GM19468 (cell line): Measurements from ENCODE around the gene BAHCC1.

Experiments used
- ATAC-seq: cut with Tn5 transposase; IDR thresholded peaks from one replicate; pipeline ENCODE4 v1.9.1; 2021; ENCODE audit warnings: mild to moderate bottlenecking, moderate library complexity, moderate number of reproducible peaks; ENCODE audit not compliant: unreplicated experiment; ENCODE audit errors: extremely low read depth

Gene BAHCC1

GRCh38 chr17:81385320-81386111 is 9.7 kb upstream of the BAHCC1 start:
- no peak for ATAC-seq

GRCh38 chr17:81386141-81386645 is 9.1 kb upstream of the BAHCC1 start:
- ATAC-seq: no peak

GRCh38 chr17:81386646-81387099 is 8.6 kb upstream of the BAHCC1 start:
- no peak for ATAC-seq

DNA sequence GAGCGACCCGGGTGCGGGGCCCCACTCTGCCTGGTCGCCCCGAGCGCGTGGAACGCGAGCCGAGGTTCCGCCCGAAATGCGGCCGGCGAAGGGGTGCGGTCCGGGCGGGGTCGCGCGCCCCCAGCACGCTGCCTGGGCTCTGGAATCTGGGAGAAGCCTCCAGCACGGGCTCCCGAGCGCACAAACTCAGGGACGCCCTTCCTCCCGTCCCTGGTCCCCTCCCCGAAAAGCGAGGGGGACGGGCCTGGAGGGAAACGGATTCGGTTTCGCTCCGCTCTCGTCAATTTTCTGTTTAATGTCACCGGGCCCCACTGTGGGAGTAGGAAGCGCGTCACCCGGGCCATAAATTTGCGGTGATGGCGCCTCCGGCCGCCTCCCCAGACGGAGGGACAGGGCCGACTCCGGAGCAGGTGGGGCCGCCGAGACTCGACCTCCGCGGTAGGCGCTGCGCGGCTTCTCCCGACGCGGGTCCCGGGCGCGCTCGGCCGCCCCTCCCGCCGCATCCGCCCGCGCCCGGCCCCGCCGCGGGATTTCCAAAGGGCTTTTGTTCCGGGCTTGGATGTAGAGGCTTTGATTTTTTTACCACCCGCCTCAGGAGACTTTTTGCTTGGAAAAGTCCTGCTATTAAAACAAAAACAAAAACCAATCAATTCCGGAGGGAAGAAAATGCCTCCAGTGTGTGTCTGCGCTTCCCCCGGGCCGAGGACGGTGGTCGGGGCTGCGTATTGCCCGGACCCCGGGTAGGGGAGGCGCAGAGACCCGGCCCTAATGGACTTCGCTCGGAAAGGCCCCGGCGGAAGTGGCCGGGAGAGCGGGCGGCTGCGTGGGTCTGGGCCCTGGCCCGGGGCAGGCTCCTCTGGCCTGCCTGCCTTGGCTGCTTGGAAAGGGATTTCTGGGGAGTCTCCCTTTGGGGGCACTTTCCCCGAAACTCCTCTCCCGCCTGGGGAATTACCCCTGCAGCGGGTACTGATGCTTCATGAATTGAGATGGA is 7.9 kb upstream of the BAHCC1 start:
- ATAC-seq: no peak

DNA sequence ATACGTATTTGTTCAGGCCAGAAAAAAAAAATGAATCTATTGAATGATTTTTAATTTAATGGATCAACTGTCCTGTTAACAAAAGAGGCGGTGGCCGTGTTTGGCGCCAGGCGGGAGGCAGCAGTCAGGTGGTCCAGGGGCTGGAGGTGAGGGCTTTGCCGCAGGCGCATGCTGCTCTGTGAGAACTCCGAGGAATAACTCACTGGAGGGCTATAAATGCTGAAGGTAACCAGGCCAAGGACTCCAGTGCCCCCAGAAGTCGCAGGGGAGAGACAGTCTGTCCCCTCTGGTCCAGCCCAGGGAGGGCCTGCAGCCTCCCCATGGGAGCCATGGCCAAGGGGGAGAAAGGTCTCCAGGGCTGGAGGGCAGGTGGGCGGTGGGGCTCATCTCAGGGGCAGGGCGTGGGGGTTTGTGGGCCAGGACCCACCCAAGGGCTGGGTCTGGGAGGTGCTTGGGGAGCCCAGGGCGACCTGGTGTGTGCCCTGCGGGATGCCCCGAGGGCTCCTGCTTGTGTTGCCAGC is 7.1 kb upstream of the BAHCC1 start:
- no peak for ATAC-seq

DNA sequence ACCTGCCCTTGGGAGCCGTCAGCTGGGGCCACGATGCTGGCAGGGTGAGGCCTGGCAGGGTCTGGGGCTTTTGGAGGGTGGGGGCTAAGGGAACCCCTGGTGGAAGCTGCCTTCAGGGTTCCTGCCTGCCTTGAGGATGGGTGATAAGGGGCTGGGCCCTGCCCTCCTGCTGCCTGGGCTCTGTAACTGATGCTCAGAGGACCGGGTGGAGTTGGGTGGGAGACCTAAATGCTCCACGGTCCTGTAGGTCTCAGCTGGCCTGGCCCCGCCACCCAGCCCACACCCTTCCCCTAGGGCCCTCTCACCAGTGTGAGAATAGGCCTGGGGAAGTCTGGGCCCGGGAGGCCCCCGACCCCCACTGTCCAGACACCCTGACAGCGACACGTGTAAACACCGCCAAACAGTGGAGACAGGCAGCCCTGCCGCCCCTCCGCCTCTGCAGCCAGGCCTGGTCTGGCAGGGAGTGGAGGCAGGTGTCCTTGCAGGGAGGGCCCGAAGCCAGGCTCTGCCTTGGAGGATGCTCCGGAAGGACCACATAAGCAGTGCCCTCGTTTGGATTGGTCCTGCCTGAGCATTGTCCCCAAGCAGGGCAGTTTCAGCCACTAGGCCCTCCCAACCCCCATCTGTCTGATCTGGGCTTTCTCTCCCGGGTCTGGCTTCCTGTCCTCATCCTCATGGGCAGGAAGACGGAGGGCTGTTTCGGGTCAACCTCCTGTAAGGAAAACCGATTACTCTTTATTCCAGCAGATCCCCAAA is 6.5 kb upstream of the BAHCC1 start:
- ATAC-seq: no peak

DNA sequence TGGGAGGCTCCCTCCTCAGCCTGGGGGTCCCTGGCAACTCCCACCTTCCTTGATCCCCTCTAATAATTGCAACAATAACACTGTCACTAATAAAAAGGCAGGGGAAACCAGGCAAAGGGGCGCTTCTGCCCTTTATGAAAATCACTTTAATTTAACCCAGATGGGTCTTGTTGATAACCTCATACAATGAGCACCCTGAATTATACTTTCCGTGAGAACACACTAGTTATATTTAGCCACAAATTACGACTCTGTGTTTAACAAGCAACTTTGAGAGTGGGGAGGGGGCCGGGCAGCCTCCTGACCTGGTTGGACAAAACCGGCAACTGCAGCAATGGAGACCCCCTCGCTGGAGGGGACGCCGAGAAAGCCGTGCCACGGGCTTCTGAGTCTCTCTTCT is 5.7 kb upstream of the BAHCC1 start:
- no peak for ATAC-seq

DNA sequence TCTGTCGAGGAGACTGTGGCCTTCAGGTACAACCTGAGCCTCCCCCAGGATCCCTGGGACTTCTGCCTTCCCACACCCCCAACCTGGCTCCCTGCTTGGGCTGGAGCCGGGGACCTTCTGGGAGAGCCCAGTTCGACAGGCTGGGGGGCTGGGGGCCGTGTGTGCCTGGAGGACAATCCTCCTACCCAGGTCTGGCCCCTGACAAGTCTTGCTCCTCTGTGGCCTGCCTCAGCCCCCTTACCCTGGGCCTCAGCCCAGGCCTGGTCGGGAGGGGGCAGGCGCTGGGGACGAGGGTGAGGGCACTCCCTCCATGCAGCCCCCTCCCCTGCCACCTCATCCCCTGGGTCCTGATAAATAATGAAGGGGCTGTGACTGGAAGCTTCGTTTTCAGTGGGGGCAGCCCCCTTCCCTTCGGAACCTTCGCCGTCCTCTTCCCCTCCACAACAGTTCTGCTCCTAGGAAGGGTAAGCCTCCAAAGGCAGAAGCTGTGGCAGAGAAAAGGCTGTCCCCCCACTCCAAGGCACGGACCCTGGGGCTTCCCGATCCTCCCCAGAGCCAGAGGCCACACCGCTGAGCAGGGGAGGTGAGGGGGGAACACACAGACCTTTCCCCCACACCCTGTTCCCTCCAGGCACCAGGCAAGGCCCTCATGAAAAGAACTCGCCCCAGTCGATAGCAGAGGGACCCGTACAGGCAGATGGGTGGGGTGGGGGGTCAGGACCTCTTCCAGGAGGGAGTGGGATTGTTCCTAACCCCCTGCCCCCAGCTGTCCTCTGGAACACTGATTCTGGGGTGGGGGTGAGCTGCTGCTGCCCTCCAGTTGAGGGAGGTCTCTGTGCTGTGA is 5.0 kb upstream of the BAHCC1 start:
- no peak for ATAC-seq

DNA sequence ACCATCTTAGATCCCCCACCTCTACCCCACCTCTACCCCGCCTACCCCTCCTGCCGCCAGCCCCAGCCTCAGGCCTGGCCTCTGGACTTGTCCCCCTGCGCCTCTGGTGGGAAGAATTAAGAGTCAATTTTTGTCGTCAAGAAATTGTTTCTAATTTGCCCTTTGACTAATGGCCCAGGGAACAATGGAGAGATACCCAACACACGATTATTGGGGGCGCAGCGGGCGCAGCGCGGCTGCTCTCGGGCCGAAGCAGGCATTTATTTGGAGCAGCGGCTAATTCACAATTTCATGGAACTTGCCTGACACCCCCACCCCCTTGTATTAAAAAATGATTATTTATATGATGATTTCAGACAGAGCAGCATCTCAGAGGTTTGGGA is 4.4 kb upstream of the BAHCC1 start:
- ATAC-seq: no peak

- no peak for ATAC-seq
Observed at GRCh38 chr17:81391293-81391935, 3.8 kb upstream of the BAHCC1 start.

DNA sequence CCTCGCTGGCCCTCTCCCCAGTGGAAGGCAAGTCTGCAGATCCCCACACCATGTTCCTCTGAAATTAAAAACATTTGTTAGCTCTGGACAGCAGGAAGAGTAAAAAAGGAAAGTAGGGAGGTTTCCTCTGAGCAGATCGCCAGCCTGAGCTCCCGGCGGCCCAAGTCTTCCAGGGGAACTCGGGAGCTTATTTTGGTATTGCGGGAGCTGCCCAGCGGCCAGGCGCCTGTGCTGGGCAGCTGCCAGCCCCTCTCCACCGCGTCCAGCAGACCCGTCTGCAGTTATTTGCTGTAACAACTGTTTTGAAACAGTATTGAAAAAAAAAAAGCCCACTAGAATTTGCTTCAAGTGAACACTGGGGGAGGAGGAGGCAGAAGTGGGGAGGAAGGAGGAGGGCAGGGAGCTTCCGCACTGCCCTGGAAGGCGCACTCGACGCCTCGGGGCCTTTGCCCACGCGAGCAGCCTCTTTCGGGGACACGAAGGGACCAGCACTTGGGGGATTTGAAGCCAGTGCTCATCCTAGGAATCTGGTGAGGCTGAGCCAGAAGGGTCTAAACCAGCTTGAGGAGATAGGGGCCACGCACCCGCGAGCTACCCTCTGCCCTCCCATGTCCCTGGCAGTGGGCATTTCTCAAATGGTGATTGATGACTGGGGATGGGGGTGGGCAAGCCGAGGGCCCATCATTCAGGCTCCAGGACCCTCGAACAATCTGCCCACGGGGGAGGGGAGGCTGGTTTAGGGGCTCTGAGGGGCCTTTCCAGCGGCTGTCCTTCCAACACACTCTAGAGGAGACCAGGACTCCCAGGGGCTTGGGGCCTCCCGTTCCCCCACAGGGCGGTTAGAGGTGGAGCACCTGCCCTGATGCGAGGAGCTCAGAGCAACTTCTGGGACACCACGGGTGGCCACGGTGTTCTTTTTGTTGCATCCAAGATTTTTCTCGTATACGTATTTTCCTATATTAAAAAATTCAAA is 3.0 kb upstream of the BAHCC1 start:
- ATAC-seq: no peak

DNA sequence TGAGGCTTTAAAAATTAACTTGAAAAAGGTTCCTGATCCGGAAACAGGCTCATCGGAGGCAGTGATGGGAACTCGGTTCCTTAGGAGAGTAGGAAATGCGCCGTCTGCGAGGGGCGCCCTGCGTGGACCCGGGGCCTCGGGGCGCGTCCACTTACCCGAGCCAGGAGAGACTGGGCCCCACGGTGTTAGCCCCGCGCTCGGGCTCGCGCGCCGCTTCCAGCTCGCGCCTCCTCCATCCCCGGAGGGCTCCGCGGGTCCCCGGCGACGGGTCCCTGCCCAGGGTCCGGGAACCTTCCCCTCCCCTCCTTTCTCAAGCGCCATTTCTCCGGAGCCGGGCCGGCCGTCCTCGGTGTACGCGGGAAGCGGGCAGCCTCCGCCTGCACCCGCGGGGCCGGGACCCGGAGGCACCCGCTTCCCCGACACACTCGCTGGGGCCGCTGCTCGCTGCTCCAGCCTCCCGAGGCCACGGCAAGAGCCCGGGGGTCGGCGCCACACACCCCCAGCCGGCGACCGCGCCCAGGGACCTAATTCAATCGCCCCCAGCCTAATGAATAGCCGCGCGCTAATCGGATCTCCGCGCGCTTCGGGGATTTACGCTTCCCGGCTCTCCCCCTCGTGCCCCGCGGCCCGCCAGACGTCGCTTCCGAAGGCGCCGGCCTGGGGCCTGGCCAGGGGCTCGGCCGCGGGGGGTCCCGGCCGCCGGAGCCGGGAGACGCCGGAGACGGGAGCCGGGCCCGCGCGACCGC is 2.2 kb upstream of the BAHCC1 start:
- no peak for ATAC-seq

- ATAC-seq: no peak
Observed at GRCh38 chr17:81393684-81394376, 1.4 kb upstream of the BAHCC1 start.

DNA sequence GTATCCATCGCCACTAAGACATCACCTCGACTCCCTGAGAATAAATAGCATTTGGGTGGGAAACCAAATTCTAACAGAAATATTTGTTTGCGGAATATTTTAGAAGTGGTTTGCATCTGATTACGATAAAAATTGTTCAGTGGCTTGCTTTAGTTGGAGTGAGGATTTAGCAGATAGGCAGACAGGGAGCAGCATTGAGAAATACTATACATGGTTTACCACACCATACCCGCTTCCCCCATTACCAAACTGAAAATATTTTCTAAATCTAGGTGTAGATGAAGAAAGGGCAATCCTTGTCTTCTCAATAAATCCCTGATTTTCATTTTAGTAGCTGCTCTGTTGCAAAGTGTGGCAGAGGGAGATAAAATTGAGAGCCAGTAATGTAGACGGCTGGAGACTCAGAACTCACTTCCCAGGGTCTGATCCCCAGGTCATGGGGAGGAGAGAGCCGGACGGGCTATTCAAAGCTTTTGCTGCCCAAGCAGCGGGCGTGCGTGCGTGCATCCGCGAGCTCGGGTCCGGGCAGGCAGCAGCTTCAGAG is 808 bp upstream of the BAHCC1 start:
- no peak for ATAC-seq

GRCh38 chr17:81395600-81396277 is 482 bp downstream of the BAHCC1 start:
- no peak for ATAC-seq
